HG03066 (cell line): Measurements from ENCODE around the gene PROCA1.
"Not testable (repeated sequence)": the region's sequence is repeated elsewhere in the genome, so short reads cannot be mapped to it uniquely, and the experiment has no call there.

Source experiments
- ATAC-seq: cut with Tn5 transposase; IDR thresholded peaks from one replicate; pipeline ENCODE4 v1.9.1; 2021; ENCODE audit warnings: low read depth; ENCODE audit not compliant: unreplicated experiment

The PROCA1 gene

DNA sequence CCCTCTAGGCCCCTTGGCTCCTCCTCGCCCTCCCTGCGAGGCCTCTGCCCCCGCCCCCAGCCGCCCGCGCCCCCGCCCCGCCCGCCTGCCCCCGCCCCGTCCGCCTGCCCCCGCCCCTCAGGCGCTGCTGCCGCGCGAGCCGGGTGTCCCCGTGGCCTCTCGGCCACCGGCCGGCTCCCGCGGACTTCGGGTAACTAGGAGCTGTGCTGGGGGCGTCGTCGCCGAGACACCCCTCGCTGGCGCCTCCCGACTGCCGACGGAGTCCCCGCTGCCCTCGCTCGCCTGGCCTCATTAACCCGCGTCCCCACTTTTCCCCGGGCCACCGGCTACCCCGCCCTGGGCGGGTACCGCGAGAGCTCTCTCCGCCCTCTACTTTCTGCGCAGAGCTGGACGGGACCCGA, 14.5 kb upstream of the PROCA1 start, which contains the start of gene TLCD1:
TLCD1 (minus strand) TSS at position 8 of the 401 bp plus-strand sequence. CDS start 136 bp downstream, outside the sequence.
- no peak for ATAC-seq

DNA sequence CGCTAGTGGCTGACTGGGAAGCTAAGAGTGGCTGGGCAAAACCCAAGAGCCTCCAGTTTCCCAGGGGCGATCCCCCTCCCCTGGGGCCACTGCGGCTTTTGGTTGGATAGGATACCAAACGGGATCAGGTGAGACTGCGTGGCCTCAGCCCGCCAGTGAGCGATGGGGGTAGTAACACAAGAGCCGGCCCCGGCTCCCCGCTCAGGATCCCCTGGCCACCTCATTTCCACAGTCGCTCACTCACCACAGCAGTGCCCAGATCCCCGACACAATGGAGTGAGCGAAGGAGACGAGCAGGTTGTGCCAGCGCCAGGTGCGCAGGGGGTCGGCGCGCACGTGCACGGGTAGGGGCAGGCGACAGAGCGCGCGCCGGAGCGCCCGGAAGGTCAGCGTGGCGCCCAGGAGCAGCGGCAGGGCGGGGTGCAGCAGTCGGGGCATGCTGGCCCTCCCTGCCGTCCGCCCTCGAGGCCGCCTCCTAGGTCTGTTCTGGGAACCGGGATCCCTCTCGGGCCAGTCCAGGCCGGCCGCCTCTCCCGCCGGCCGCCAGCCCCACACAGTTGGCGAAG, 14.1 kb upstream of the PROCA1 start:
- ATAC-seq = no peak

- ATAC-seq = no peak
Measured at GRCh38 chr17:28725166-28725659, 13.5 kb upstream of the PROCA1 start.

GRCh38 chr17:28724500-28725165, 12.9 kb upstream of the PROCA1 start:
- ATAC-seq = no peak

- not testable (repeated sequence) for ATAC-seq
Measured at GRCh38 chr17:28723836-28724499, 12.3 kb upstream of the PROCA1 start.

DNA sequence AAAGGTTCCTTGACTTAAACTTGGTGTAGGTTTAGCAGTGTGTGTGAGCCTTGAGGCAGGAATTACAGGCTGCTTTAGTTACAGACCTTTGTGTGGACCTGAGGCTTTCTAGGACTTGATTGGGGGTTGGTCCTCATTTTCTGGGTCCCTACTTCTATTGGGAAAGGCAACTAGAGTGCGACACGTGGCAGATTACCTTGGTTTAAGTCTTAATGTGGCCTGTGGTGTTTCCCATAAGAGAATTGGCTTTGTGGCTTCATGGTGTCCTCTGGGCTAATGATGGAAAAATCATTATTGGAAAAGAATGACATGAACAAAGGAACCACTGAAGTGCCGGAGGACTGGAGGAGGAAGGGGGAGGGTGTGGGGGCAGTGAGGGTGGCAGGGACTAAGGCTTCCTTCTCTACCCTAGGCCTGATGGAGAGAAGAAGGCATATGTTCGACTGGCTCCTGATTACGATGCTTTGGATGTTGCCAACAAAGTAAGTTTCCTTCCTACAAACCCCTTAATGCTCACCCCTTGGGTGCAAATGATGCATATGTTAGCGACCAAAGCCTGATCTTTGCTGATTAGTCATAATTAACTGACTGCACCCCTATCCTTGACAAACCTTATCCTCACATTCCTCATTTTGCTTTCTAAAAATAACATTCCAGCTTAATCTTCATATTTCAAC, 11.6 kb upstream of the PROCA1 start:
- ATAC-seq = no peak

DNA sequence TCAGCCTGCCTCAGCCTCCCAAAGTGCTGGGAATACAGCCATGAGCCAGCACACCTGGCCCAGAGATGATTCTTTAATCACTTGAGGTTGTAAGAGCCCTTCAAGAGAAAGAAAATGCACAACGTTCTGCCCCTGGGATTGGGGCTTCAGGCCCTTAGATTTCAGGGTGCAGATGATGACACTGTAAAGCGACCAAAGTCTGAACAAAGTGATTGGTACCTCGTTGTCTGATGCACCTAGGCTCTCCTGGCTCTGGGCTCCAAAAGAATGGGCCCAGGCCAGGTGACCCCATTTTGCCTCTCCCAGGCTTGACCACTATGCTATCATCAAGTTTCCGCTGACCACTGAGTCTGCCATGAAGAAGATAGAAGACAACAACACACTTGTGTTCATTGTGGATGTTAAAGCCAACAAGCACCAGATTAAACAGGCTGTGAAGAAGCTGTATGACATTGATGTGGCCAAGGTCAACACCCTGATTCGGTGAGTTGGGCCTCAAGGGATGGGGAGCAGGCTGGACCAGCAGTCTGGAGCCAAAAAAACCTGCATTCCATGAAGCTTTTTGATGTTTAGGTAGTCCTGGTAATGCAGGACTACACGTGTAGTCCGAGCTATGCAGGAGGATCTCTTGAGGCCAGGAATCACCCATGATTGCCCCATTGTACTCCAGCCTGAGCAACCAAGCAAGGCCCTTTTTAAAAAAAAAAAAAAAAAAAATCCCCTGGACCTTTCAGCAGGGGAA, 10.9 kb upstream of the PROCA1 start:
- ATAC-seq = no peak

GRCh38 chr17:28720997-28721329, 9.3 kb upstream of the PROCA1 start:
- not testable (repeated sequence) for ATAC-seq

GRCh38 chr17:28720247-28720996, 8.7 kb upstream of the PROCA1 start:
- ATAC-seq = no peak

DNA sequence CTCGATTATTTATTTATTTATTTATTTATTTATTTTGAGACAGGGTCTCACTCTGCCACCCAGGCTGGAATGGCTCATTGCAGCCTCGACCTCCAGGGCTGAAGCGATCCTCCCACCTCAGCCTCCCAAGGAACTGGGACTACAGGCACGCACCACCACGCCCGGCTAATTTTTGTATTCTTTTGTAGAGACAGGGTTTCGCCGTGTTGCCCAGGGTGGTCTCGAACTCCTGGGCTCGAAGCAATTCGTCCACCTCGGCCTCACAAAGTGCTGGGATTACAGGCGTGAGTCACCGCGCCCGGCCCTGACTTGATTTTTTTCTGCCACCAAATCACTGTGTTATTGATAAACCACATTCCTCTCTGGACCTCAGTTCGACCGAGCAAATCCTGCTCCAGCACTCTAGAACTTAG, 7.3 kb upstream of the PROCA1 start:
- ATAC-seq = no peak

- no peak for ATAC-seq
Measured at GRCh38 chr17:28718333-28719020, 6.8 kb upstream of the PROCA1 start.

DNA sequence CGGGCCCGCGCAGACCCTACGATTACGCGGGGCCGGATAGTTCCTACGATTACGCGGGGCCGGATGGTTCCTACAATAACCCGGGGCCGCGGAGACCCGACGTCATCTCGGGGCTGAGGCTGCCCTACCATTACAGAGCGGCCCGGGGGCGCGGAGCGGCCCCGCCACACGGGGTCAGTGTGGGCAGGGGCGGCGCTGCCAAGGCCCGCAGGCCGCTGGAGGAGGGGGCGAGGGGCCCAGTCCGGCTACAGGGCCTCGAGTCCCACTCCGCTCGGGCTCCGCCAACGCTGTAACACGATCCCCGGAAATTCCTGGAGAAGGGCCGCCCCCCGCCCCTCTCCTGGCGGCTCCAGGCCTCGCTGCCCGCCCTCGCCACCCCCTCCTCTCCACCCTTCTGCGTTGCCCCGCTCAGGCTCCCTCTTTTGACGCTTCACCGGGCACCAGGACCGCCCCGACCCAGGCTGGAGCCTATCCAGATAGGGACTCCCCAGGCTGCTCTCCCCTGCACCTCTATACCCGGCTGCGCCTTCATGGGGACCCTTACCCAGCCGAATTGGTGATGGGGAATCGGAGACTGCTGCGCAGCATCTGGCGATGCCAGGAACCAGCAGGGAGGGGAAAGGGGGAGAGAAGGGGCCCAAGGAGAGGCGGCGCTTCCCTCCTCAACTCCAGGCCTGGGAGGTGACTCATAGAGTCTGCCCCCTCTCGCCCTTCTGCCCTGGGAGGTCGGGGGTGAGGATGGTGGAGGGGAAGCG, 6.1 kb upstream of the PROCA1 start, which contains the start of gene RAB34:
RAB34 (minus strand) TSS at position 291 of the 755 bp plus-strand sequence. CDS start 602 bp downstream, outside the sequence.
- no peak for ATAC-seq

DNA sequence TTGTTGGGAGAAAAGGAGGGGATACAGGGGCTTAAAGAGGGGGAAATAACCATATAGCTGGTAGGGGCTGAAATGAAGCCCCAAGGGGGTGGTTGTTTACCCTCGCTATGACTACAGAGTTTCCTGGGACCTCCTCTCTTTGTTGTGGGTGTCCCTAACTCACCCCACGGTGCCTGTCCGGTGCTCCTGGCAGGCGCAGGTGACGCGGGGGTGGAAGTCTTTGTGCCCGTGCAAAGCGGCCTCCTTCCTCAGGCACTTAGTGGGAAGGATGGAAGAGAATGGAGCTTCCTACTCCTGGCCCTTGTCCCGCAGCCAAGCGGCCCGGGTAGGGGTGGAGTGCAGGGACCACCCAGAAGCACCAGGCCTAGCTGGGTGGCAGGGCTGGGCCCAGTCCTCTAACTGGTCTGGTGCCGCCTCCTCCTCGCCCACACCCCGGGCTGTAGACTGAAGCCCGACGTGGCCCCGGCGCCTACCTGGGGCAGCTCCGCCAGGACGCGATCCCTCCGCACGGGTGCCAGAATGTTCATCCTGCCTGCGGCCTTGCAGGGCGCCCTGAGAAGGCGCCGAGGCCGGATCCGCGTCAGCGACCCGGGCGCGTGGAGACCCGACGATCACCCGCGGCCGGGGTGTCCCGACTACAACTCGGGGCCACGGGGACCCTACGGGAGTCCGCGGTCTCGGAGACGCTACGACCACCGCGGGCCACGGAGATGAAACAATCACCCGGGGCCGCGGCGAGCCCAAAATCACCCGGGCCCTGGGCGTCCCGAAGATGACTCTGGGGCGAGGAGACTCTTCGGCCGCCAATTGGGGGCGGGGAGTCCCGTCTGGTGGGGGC, 5.3 kb upstream of the PROCA1 start:
- no peak for ATAC-seq

GRCh38 chr17:28715217-28715616, 3.5 kb upstream of the PROCA1 start:
- no peak for ATAC-seq

- ATAC-seq = no peak
Measured at GRCh38 chr17:28714281-28714680, 2.6 kb upstream of the PROCA1 start.

DNA sequence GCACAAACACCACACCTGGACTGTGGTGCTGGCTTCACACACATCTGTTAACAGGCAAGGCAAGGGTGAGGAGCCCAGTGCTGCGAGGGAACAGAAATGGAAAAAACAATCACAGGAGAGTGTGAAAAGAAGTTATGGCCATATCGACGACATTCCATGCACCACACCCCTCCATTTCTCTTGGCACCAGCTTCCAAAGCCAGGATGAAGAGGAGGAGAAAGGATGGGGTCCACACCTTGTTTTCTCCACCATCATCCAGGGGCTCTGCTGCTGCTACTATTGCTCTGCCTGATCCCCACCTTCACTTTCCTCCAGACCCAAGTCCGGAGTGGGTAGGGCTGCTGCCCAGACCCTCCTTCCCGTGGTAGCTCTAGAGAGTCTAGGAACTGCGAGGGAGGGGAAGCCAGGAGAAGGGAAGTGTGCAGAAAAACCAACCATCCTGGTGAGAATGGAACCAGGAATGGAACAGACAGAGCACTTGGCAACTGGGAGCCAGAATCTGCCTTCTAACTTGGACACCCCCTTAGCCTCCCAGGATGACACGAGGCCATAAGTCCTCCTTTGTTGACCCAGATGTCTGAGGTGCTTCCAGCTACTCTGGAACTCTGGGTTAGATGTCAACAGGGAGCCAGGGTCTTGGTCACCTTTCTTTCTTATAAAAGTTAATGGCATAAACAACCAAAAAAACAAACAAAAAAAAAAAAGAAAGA, 1.2 kb upstream of the PROCA1 start:
- ATAC-seq = no peak
